Measurements from ENCODE around the gene ANGPTL3.

Gene ANGPTL3

DNA sequence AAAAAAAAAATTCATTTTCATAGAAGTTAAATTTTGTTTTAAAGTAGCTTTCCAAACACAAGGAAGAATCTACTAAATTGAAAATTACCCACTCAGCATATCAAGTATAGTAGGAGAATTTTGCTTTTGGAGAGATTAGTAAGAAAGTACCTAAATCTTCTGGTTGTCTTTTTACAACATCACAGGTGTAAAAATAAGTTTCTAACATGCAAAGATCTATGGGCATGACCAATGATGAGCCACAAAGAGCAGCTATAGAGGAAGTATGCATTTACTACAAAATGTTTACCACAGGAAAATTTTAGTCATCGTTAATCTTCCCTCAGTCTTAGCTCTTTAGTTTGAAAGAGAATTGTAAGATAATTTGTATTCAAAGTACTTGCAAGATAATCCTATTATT, 28.1 kb downstream of the ANGPTL3 start:
- DNase-seq (ENCODE audit: low spot score) (no peak), FAIRE-seq (no peak)

DNA sequence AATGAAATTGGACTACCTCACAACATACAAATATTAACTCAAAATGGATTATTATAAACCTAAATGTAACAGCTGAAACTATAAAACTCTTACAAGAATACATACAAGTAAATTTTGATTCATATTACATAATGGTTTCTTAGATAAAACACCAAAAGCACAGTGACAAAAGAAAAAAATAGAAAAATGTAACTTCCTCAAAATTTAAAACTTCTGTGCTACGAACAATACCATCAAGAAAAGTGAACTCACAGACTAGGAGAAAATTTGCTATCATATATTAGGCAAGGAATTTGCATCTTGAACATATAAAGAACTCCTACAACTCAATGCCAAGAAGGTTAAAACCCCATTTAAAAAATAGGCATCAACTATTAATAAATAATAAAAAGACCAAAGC, 31.2 kb downstream of the ANGPTL3 start:
- DNase-seq (ENCODE audit: low spot score) (no peak), FAIRE-seq (no peak)

DNA sequence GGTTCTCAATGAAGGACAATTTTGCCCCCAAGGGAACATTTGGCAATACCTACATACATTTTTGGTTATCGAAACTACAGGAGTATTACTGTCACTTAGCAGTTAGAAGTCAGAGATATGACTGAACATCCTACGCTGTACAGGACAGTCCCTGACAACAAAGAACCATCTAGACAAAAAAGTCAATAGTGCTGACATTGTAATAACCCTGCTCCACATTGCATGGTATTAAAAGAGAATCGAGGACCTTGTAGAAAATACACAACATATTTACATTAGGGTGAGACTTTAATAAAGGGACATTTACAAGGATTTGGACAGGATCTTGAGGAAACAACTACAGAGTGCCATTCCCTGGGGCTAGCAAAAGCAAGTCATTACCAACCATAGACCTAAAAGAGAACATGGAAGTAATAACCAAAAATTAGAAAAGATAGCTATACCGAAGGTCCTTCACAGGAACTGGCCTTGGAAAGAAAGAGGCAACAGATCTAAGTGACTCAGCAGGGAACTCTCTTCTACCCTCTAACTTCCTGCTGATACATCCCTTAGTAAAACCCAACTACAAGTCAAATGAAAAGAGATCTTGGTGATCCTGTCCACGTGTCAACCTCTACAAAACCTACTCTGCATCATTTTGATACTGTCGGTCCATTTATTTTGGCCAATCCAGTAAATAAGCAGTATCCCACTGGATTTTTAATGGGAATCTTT, 40.2 kb downstream of the ANGPTL3 start:
- DNase-seq (ENCODE audit: low spot score), result no peak
- FAIRE-seq, result no peak

DNA sequence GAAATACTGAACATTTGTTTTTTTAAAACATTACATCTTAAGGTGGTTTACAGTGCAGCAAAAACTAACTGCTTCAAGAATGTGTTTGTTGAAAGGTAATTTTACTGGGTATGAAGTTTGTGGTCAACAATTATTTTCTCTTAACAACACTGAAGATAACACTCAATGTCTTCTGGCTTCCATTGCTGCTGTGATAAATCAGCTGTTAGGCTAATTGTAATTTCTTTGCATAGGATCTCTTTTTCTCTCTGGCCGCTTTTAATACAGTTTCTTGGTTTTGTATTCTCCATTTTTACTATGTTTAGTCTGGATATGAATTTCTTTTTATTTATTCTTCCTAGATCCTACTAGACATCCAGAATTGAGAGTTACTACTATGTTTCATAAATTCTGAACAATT, 46.0 kb downstream of the ANGPTL3 start:
- DNase-seq (ENCODE audit: low spot score) (no peak), FAIRE-seq (no peak)

DNA sequence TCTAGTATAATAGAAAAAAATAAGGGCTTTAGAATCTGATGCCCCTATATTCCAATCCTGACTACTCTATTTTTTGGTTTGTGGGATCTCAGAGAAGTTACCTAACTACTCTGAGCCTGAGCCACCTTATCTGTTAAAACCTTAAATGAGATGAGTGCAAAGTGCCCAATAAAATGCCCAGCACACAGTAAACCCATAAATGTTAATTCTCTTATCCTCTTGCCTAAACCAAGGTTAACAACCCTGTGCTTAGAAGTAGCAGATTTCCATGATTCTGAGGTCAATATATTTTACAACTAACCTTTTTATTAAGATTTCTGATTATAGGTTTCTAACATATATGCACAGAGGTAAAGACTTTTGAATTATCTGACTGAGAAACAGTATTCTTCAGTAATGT, 55.1 kb downstream of the ANGPTL3 start:
- FAIRE-seq (no peak), DNase-seq (ENCODE audit: low spot score) (no peak)

DNA sequence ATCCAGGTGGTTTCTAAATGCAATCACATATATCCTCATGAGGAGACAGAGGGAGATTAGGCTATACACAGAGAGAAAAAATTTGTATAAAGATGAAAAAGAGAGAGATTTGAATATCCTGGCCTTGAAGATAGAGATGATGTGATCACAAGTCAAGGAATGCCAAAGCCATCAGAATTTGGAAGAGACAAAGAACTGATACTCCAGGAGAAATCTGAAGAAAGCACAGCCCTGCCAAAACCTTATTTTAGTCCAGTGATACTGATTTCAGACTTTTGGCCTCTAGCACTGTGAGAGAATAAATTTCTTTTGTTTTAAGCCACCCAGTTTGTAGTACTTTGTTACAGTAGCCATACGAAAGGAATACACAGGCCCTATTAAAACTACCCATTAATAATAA, 57.4 kb downstream of the ANGPTL3 start:
- no peak for FAIRE-seq
- DNase-seq (ENCODE audit: low spot score), result no peak
